ENCODE measurements around the gene MDM2.
"Not testable (repeated sequence)": the region's sequence is repeated elsewhere in the genome, so short reads cannot be mapped to it uniquely, and the experiment has no call there.

Gene MDM2

GRCh38 chr12:68785358-68785757 lies 22.6 kb upstream of the MDM2 start:
- DNase-seq = no peak

DNA sequence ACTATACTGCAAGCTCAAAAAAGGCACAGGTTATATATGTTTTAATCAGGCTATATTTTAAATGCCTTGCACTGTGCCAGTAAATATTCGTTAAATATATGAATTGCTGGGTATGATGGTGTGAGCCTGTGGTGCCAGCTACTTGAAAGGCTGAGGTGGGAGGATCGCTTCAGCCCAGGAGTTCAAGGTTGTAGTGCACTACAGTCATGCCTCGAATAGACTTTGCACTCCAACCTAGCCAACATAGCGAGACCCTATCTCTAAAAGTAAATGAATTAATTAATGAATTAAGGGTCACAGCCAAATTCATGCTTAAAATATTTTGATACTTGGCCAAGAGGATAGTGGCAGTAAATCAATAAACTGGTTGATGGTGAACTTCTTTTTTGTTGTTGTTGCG lies 22.2 kb upstream of the MDM2 start:
- DNase-seq = no peak

DNA sequence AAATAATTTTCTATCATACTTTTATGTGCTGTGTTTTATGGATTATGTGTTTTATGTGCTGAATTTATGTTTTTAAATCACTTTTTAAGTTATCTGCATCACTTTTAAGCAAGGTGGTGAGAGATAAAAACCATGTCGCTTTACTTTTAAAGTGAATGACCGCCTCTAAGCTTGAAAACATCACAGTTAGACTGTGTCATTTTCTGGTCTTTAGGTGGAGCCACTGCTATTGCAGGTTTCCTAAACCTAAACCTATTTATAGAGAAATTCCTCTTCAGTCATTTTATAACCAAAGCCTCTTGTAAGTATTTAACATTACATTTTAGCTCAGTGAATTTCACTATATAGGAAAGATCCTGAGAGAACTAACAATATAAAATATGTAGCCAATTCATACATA lies 21.0 kb upstream of the MDM2 start:
- no peak for DNase-seq

DNA sequence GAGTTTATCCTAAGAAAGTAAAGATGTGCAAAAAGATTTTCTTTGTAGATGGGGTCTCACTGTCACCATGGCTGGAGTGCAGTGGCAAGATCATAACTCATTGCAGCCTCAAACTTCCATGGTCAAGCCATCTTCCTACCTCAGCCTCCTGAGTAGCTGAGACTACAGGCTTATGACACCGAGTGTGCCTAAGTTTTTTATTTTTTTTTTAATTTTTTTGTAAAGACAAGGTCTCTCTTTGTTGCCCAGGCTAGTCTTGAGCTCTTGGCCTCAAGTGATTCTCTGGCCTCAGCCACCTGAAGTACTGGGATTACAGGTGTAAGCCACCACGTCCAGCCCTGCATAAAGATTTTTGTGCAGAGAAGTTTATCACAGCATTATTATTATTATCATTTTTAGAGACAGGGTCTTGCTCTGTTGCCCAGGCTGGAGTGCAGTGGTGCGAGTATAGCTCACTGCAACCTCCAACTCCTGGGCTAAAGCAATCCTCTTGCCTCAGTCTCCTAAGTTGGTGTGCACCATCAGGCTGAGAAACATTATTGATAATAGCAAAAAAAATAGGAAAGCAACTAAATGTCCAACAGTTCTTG lies 19.3 kb upstream of the MDM2 start:
- no peak for DNase-seq

DNA sequence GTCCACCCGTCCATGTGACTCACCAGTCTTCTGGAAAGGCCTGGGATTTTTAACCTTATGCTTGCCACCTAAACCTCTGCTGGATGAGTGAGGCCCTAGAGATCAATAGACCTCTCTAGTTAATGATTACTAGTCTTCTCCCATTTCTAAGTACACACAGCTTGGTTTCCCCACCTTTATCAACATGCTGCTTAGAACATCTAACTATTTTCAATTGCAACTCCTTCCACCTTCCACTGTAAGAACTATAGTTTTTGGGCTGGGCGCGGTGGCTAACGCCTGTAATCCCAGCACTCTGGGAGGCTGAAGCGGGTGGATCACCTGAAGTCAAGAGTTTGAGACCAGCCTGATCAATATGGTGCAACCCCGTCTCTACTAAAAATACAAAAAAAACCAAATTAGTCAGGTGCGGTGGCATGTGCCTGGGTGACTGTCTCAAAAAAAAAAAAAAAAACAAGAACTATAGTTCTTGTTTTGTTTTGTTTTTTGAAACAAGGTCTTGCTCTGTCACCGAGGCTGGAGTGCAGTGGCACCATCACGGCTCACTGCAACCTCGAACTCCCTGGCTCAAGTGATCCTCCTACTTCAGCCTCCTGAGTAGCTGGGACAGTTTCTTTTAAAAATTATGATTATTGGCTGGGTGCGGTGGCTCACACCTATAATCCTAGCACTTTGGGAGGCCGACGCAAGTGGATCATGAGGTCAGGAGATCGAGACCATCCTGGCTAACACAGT lies 18.7 kb upstream of the MDM2 start:
- DNase-seq = no peak

DNA sequence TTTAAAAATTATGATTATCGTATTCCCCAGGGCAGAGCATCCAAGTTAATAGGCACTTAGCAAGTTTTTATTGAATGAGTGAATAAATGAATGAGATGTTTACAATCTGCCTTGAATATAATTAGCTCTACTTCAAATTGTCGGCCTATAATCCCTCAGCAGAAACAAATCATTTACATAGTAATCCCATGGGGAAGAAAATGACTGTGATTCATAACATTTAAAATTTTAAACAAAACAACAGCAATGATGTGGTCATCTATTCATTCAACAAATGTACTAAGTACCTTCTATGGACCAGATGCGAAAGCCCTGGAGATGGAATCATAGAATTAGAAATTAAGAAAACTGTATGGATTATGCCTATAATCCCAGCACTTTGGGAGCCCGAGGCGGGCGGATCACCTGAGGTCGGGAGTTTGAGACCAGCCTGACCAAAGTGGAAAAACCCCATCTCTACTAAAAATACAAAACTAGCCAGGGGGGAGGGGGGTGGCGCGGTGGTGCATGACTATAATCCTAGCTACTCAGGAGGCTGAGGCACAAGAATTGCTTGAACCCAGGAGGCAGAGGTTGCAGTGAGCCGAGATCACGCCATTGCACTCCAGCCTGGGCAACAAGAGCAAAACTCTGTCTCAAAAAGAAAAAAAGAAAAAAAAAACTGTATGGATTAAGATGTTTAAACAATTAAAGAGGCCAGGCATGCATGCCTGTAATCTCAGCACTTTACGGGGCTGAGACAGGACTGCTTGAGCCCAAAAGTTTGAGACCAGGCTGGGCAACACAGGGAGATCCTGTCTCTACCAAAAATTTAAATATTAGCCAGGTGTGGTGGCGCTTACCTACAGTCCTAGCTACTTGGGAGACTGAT lies 17.7 kb upstream of the MDM2 start:
- DNase-seq = no peak

DNA sequence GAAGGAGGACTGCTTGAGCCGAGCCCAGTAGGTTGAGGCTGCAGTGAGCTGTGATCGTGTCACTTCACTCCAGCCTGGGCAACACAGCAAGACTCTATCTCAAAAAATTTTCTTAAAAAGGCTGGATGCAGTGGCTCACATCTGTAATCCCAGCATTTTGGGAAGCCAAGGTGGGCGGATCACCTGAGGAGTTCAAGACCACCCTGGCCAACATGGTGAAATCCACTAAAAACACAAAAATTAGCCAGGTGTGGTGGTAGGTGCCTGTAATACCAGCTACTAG lies 17.1 kb upstream of the MDM2 start:
- DNase-seq = no peak

GRCh38 chr12:68791897-68792481 lies 16.0 kb upstream of the MDM2 start:
- DNase-seq = no peak

- DNase-seq = no peak
These were observed 15.0 kb upstream of the MDM2 start for GRCh38 chr12:68792952-68793351.

DNA sequence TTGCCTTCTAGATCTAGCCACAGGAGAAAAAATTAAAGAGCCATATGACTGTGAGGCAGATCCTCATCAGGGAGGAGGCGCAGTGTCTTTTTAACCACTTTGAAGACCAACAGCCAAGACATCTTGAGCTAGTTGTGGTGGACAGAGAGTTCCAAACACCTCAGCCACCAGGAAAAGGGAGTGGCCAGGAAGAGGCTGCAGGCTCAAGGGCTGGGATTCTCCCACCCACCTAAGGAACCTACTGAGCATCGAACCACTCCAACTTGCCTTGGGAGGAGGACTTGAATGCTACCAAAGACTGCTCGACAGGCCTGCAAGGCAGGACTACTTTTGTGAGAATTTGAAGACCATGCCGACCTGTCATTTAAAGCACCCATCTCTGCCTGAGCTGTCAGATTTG lies 14.5 kb upstream of the MDM2 start:
- DNase-seq = no peak

GRCh38 chr12:68793975-68794652 lies 13.9 kb upstream of the MDM2 start:
- no peak for DNase-seq

GRCh38 chr12:68794653-68795251 lies 13.2 kb upstream of the MDM2 start:
- no peak for DNase-seq

DNA sequence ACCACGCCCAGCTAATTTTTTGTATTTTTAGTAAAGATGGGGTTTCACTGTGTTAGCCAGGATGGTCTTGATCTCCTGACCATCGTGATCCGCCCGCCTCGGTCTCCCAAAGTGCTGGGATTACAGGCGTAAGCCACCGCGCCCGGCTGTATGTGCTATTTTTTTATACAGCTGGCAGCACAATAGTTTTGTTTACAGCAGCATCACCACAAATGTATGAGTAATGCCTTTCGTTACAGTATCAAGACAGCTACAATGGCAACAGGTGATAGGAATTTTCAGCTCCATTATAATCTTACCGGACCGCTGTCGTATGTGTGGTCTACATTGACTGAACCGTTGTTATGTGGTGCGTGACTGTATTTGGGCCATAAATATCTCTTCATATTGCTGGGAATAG lies 11.6 kb upstream of the MDM2 start:
- no peak for DNase-seq

- no peak for DNase-seq
These were observed 9.1 kb upstream of the MDM2 start for GRCh38 chr12:68798882-68799234.

- no peak for DNase-seq
These were observed 7.7 kb upstream of the MDM2 start for GRCh38 chr12:68800294-68800693.

DNA sequence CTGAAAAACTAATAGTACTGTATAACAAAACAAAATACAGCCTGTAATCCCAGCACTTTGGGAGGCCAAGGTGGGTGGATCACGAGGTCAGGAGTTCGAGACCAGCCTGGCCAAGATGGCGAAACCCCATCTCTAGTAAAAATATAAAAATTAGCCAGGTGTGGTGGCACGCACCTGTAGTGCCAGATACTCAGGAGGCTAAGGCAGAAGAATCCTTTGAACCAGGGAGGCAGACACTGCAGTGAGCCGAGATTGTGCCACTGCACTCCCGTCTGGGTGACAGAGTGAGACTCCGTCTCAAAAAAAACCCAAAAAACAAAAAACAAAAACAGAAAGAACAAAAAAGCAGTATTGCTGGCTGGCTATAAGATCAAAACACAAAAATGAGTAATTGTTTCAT lies 6.9 kb upstream of the MDM2 start:
- DNase-seq = not testable (repeated sequence)

- not testable (repeated sequence) for DNase-seq
These were observed 5.6 kb upstream of the MDM2 start for GRCh38 chr12:68802372-68802745.

DNA sequence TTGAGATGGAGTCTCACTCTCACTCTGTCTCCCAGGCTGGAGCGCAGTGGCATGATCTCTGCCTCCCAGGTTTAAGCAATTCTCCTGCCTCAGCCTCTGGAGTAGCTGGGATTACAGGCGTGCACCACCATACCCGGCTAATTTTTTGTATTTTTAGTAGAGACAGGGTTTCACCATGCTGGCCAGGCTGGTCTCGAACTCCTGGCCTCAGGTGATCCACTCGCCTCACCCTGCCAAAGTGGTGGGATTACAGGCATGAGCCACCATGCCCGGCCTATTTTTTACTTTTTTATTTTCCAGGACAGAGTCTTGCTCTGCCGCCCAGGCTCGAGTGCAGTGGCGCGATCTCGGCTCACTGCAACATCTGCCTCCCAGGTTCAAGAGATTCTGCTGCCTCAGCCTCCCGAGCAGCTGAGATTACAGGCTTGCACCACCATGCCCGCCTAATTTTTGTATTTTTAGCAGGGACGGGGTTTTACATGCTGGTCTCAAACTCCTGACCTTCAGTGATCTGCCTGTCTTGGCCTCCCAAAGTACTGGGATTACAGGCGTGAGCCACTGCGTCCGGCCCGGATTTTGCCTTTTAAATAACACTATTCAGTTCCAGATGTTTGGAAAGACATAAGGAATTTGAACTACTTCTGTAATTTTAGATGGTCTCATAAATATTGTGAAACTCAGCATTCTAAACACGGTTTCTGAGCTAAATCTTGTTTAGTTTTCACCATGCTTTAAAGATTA lies 4.9 kb upstream of the MDM2 start:
- DNase-seq = not testable (repeated sequence)

- DNase-seq = no peak
These were observed 3.9 kb upstream of the MDM2 start for GRCh38 chr12:68803948-68804656.

DNA sequence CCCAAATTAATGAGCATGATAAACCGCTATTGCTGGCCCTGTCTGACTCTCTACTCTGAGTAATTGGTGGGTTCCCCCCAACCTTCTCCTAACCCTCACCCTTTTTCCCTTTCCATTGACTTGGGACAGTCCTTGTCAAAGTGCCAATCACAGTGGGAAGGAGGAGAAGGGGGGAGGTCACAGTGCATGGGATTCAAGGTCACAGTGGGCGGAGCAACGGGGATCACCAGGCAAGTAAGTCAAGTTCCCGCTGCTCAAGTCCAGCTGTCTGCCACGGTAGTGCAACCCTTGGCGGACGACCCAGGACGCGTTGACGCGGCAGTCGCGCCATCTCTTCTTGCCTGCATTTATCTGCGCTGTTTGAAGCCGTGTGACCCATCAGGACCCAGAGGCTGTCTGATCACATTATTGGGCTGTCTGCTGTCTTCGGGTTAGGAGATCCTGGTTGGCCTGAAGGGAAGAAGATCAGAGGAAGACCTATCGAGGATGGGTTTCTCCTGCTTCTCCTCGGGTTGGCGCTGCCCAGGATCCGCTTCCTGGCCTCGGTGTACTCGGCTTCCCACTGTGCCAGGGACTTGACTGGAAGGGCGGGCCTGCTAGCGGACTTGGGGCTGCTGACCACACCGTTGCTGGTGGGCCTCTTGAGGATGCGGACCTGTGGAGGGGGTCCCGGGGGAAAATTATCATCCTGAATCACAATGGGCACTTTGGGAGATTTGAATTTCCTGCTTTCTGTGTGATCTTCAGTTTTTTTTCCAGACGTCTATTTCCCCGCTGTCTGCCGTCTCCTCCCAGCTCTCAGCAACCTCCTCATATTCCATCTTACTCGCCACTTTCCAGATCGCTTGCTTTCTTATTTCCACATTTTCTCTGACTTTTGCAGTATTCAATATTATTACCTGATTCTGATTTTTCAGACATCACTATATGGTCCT lies 3.1 kb upstream of the MDM2 start:
- no peak for DNase-seq
